SK-N-SH (cell line): Measurements from ENCODE around the gene MYO9B.

Experiments used
- EP300 ChIP-seq, 2 experiments: IDR thresholded peaks; 2 replicates each; pipeline versions ENCODE4 v1.4.0 to v1.6.1; 2012; ENCODE audit warnings: borderline replicate concordance in 1 of 2, low read depth in 1 of 2, low read length in 1 of 2
- SIN3A ChIP-seq: IDR thresholded peaks from 2 replicates; pipeline ENCODE4 v1.6.1; 2012; ENCODE audit warnings: low read depth, mild to moderate bottlenecking, low read length, moderate library complexity, borderline replicate concordance
- TCF12 ChIP-seq: IDR thresholded peaks from 2 replicates; pipeline ENCODE4 v1.4.0; 2012
- TF ChIP-seq, protein P1 (sequence below): fragments of 200-600 bp; sonication (generic); IDR thresholded peaks from 2 replicates; pipeline ENCODE4 v1.6.1; 2017; ENCODE audit warnings: antibody characterized with exemption, mild to moderate bottlenecking, moderate library complexity

- TF ChIP-seq EP300 (IDR thresholded peaks at IDR 0.05; ENCODE audit: borderline replicate concordance in 1 of 2, low read depth in 1 of 2, low read length in 1 of 2) (no peak), SIN3A (no peak), TCF12 (no peak)
- TF ChIP-seq, protein P1, sequence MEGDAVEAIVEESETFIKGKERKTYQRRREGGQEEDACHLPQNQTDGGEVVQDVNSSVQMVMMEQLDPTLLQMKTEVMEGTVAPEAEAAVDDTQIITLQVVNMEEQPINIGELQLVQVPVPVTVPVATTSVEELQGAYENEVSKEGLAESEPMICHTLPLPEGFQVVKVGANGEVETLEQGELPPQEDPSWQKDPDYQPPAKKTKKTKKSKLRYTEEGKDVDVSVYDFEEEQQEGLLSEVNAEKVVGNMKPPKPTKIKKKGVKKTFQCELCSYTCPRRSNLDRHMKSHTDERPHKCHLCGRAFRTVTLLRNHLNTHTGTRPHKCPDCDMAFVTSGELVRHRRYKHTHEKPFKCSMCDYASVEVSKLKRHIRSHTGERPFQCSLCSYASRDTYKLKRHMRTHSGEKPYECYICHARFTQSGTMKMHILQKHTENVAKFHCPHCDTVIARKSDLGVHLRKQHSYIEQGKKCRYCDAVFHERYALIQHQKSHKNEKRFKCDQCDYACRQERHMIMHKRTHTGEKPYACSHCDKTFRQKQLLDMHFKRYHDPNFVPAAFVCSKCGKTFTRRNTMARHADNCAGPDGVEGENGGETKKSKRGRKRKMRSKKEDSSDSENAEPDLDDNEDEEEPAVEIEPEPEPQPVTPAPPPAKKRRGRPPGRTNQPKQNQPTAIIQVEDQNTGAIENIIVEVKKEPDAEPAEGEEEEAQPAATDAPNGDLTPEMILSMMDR, result no peak
These were observed 80.8 kb downstream of the MYO9B start for GRCh38 chr19:17156296-17156946.
